Measurements from ENCODE around the gene SMOC2. TPM values are rescaled to one million over a fixed set of nuclear protein-coding genes. Genes with fewer than 3 reads are reported as not detected.

The SMOC2 gene
- total RNA-seq, 3 donors from 2014 or later (not counting 1 experiment from before 2014, with no cell fraction given): not detected

- no peak for TF ChIP-seq CTCF (IDR thresholded peaks at IDR 0.05)
- Histone ChIP-seq H3K27ac (ENCODE audit: low read length) (no peak overlapping the region), H3K36me3 (ENCODE audit: control insufficient read depth, insufficient read depth, low read length) (no peaks in the 10 kb centered on the region), H3K4me1 (ENCODE audit: control insufficient read depth, insufficient read depth, low read length) (no peaks in the 10 kb centered on the region), H3K27me3 (ENCODE audit: control insufficient read depth, insufficient read depth, low read length) (no peaks in the 10 kb centered on the region), H3K9me3 (ENCODE audit: control insufficient read depth, insufficient read depth, low read length) (no peaks in the 10 kb centered on the region), H3K4me3 (ENCODE audit: low read length) (no peak overlapping the region)
- ATAC-seq (no peak), DNase-seq (no peak)
- Mint-ChIP-seq H3K9me3 (no peaks in the 10 kb centered on the region), H3K4me3 (no peak overlapping the region), H3K27me3 (ENCODE audit: low read depth in 2 of 2) (no peaks in the 10 kb centered on the region), H3K36me3 (no peaks in the 10 kb centered on the region), H3K4me1 (no peaks in the 10 kb centered on the region), H3K27ac (no peak overlapping the region)
- intact Hi-C loops (cut with micrococcal nuclease): no loop called here
- WGBS (ENCODE audit: insufficient coverage): 87% methylated on average over 13 of the region's 13 CpGs
Measured at GRCh38 chr6:168408504-168409136, 32.4 kb upstream of the SMOC2 start.

GRCh38 chr6:168410035-168410434 lies 30.9 kb upstream of the SMOC2 start:
- no peaks in the 10 kb centered on the region for H3K36me3 Mint-ChIP-seq
- no peak for ATAC-seq
- Histone ChIP-seq H3K27ac (ENCODE audit: low read length) (no peak overlapping the region), H3K27me3 (ENCODE audit: control insufficient read depth, insufficient read depth, low read length) (no peaks in the 10 kb centered on the region), H3K9me3 (ENCODE audit: control insufficient read depth, insufficient read depth, low read length) (no peaks in the 10 kb centered on the region), H3K4me1 (ENCODE audit: control insufficient read depth, insufficient read depth, low read length) (no peaks in the 10 kb centered on the region), H3K4me3 (ENCODE audit: low read length) (no peak overlapping the region), H3K36me3 (ENCODE audit: control insufficient read depth, insufficient read depth, low read length) (no peaks in the 10 kb centered on the region)
- no peaks in the 10 kb centered on the region for H3K4me1 Mint-ChIP-seq
- 89% methylated on average over 7 of the region's 8 CpGs for WGBS (ENCODE audit: insufficient coverage)
- H3K27me3 Mint-ChIP-seq (ENCODE audit: low read depth in 2 of 2): no peaks in the 10 kb centered on the region
- H3K9me3 Mint-ChIP-seq: no peaks in the 10 kb centered on the region
- H3K4me3 Mint-ChIP-seq: no peak overlapping the region
- H3K27ac Mint-ChIP-seq: no peak overlapping the region
- intact Hi-C loops (cut with micrococcal nuclease): no loop called here
- DNase-seq: no peak
- TF ChIP-seq CTCF (IDR thresholded peaks at IDR 0.05): no peak

GRCh38 chr6:168410554-168411011 lies 30.4 kb upstream of the SMOC2 start:
- H3K27me3 ChIP-seq (ENCODE audit: control insufficient read depth, insufficient read depth, low read length): no peaks in the 10 kb centered on the region
- H3K27ac ChIP-seq (ENCODE audit: low read length): no peak overlapping the region
- WGBS (ENCODE audit: insufficient coverage): 89% methylated on average over 19 of the region's 19 CpGs
- H3K27ac Mint-ChIP-seq: no peak overlapping the region
- H3K9me3 ChIP-seq (ENCODE audit: control insufficient read depth, insufficient read depth, low read length): no peaks in the 10 kb centered on the region
- no peak for ATAC-seq
- no peaks in the 10 kb centered on the region for H3K27me3 Mint-ChIP-seq (ENCODE audit: low read depth in 2 of 2)
- no peaks in the 10 kb centered on the region for H3K4me1 ChIP-seq (ENCODE audit: control insufficient read depth, insufficient read depth, low read length)
- no peaks in the 10 kb centered on the region for H3K36me3 ChIP-seq (ENCODE audit: control insufficient read depth, insufficient read depth, low read length)
- no peaks in the 10 kb centered on the region for H3K36me3 Mint-ChIP-seq
- no peak for DNase-seq
- no peak for TF ChIP-seq CTCF (IDR thresholded peaks at IDR 0.05)
- no peak overlapping the region for H3K4me3 Mint-ChIP-seq
- intact Hi-C loops (cut with micrococcal nuclease): no loop called here
- no peaks in the 10 kb centered on the region for H3K4me1 Mint-ChIP-seq
- no peak overlapping the region for H3K4me3 ChIP-seq (ENCODE audit: low read length)
- no peaks in the 10 kb centered on the region for H3K9me3 Mint-ChIP-seq

GRCh38 chr6:168411130-168411529 lies 29.9 kb upstream of the SMOC2 start:
- Mint-ChIP-seq H3K27me3 (ENCODE audit: low read depth in 2 of 2) (no peaks in the 10 kb centered on the region), H3K27ac (no peak overlapping the region), H3K4me3 (no peak overlapping the region), H3K36me3 (no peaks in the 10 kb centered on the region), H3K4me1 (no peaks in the 10 kb centered on the region), H3K9me3 (no peaks in the 10 kb centered on the region)
- TF ChIP-seq CTCF (IDR thresholded peaks at IDR 0.05): no peak
- WGBS (ENCODE audit: insufficient coverage): 92% methylated on average over 21 of the region's 21 CpGs
- Histone ChIP-seq H3K4me1 (ENCODE audit: control insufficient read depth, insufficient read depth, low read length) (no peaks in the 10 kb centered on the region), H3K9me3 (ENCODE audit: control insufficient read depth, insufficient read depth, low read length) (no peaks in the 10 kb centered on the region), H3K27ac (ENCODE audit: low read length) (no peak overlapping the region), H3K27me3 (ENCODE audit: control insufficient read depth, insufficient read depth, low read length) (no peaks in the 10 kb centered on the region), H3K36me3 (ENCODE audit: control insufficient read depth, insufficient read depth, low read length) (no peaks in the 10 kb centered on the region), H3K4me3 (ENCODE audit: low read length) (no peak overlapping the region)
- intact Hi-C loops (cut with micrococcal nuclease): no loop called here
- DNase-seq: no peak
- ATAC-seq: no peak
